ENCODE results near the gene MACROD2.

Gene MACROD2

GRCh38 chr20:15222502-15223330 lies 1227.4 kb downstream of the MACROD2 start:
- no peak overlapping the region for H3K27ac Mint-ChIP-seq
- no peaks in the 10 kb centered on the region for H3K36me3 Mint-ChIP-seq (ENCODE audit: low read depth)
- no peak overlapping the region for H3K4me3 Mint-ChIP-seq
- H3K27me3 Mint-ChIP-seq (ENCODE audit: low read depth): no peaks in the 10 kb centered on the region
- no peaks in the 10 kb centered on the region for H3K4me1 Mint-ChIP-seq (ENCODE audit: low read depth)
- H3K9me3 Mint-ChIP-seq: peaks cover 30% of the 10 kb centered on the region

GRCh38 chr20:15224199-15224598 lies 1228.9 kb downstream of the MACROD2 start:
- H3K27me3 Mint-ChIP-seq (ENCODE audit: low read depth): no peaks in the 10 kb centered on the region
- H3K4me1 Mint-ChIP-seq (ENCODE audit: low read depth): no peaks in the 10 kb centered on the region
- H3K9me3 Mint-ChIP-seq: peaks cover 26% of the 10 kb centered on the region
- H3K27ac Mint-ChIP-seq: no peak overlapping the region
- H3K4me3 Mint-ChIP-seq: no peak overlapping the region
- no peaks in the 10 kb centered on the region for H3K36me3 Mint-ChIP-seq (ENCODE audit: low read depth)

GRCh38 chr20:15227102-15227501 lies 1231.8 kb downstream of the MACROD2 start:
- Mint-ChIP-seq H3K27ac (no peak overlapping the region), H3K36me3 (ENCODE audit: low read depth) (no peaks in the 10 kb centered on the region), H3K4me3 (no peak overlapping the region), H3K27me3 (ENCODE audit: low read depth) (no peaks in the 10 kb centered on the region), H3K4me1 (ENCODE audit: low read depth) (no peaks in the 10 kb centered on the region), H3K9me3 (peaks cover 16% of the 10 kb centered on the region)

GRCh38 chr20:15232243-15232642 lies 1236.9 kb downstream of the MACROD2 start:
- H3K4me1 Mint-ChIP-seq (ENCODE audit: low read depth): peaks cover 4% of the 10 kb centered on the region
- no peaks in the 10 kb centered on the region for H3K27me3 Mint-ChIP-seq (ENCODE audit: low read depth)
- H3K27ac Mint-ChIP-seq: no peak overlapping the region
- peaks cover 4% of the 10 kb centered on the region for H3K9me3 Mint-ChIP-seq
- no peaks in the 10 kb centered on the region for H3K36me3 Mint-ChIP-seq (ENCODE audit: low read depth)
- no peak overlapping the region for H3K4me3 Mint-ChIP-seq

GRCh38 chr20:15235471-15236198 lies 1240.3 kb downstream of the MACROD2 start:
- Mint-ChIP-seq H3K27me3 (ENCODE audit: low read depth) (no peaks in the 10 kb centered on the region), H3K9me3 (peaks cover 4% of the 10 kb centered on the region), H3K4me1 (ENCODE audit: low read depth) (peaks cover 4% of the 10 kb centered on the region), H3K4me3 (no peak overlapping the region), H3K27ac (no peak overlapping the region), H3K36me3 (ENCODE audit: low read depth) (no peaks in the 10 kb centered on the region)

GRCh38 chr20:15236812-15237211 lies 1241.5 kb downstream of the MACROD2 start:
- Mint-ChIP-seq H3K27ac (no peak overlapping the region), H3K4me3 (no peak overlapping the region), H3K27me3 (ENCODE audit: low read depth) (no peaks in the 10 kb centered on the region), H3K4me1 (ENCODE audit: low read depth) (peaks cover 4% of the 10 kb centered on the region), H3K9me3 (peaks cover 4% of the 10 kb centered on the region), H3K36me3 (ENCODE audit: low read depth) (no peaks in the 10 kb centered on the region)

- H3K27ac Mint-ChIP-seq: no peak overlapping the region
- peaks cover 4% of the 10 kb centered on the region for H3K4me1 Mint-ChIP-seq (ENCODE audit: low read depth)
- no peak overlapping the region for H3K4me3 Mint-ChIP-seq
- H3K36me3 Mint-ChIP-seq (ENCODE audit: low read depth): no peaks in the 10 kb centered on the region
- no peaks in the 10 kb centered on the region for H3K27me3 Mint-ChIP-seq (ENCODE audit: low read depth)
- no peaks in the 10 kb centered on the region for H3K9me3 Mint-ChIP-seq
Observed at GRCh38 chr20:15239542-15240206, 1244.4 kb downstream of the MACROD2 start.

- no peak overlapping the region for H3K27ac Mint-ChIP-seq
- no peaks in the 10 kb centered on the region for H3K27me3 Mint-ChIP-seq (ENCODE audit: low read depth)
- H3K4me3 Mint-ChIP-seq: no peak overlapping the region
- H3K4me1 Mint-ChIP-seq (ENCODE audit: low read depth): peaks cover 4% of the 10 kb centered on the region
- no peaks in the 10 kb centered on the region for H3K9me3 Mint-ChIP-seq
- H3K36me3 Mint-ChIP-seq (ENCODE audit: low read depth): no peaks in the 10 kb centered on the region
Observed at GRCh38 chr20:15240801-15241200, 1245.5 kb downstream of the MACROD2 start.

GRCh38 chr20:15241681-15242080 lies 1246.4 kb downstream of the MACROD2 start:
- no peaks in the 10 kb centered on the region for H3K27me3 Mint-ChIP-seq (ENCODE audit: low read depth)
- no peaks in the 10 kb centered on the region for H3K36me3 Mint-ChIP-seq (ENCODE audit: low read depth)
- peaks cover 3% of the 10 kb centered on the region for H3K4me1 Mint-ChIP-seq (ENCODE audit: low read depth)
- no peaks in the 10 kb centered on the region for H3K9me3 Mint-ChIP-seq
- H3K27ac Mint-ChIP-seq: no peak overlapping the region
- no peak overlapping the region for H3K4me3 Mint-ChIP-seq

GRCh38 chr20:15242773-15243172 lies 1247.5 kb downstream of the MACROD2 start:
- H3K27me3 Mint-ChIP-seq (ENCODE audit: low read depth): no peaks in the 10 kb centered on the region
- H3K4me1 Mint-ChIP-seq (ENCODE audit: low read depth): no peaks in the 10 kb centered on the region
- H3K27ac Mint-ChIP-seq: no peak overlapping the region
- no peak overlapping the region for H3K4me3 Mint-ChIP-seq
- no peaks in the 10 kb centered on the region for H3K9me3 Mint-ChIP-seq
- H3K36me3 Mint-ChIP-seq (ENCODE audit: low read depth): no peaks in the 10 kb centered on the region

- Mint-ChIP-seq H3K4me3 (no peak overlapping the region), H3K27me3 (ENCODE audit: low read depth) (no peaks in the 10 kb centered on the region), H3K4me1 (ENCODE audit: low read depth) (no peaks in the 10 kb centered on the region), H3K9me3 (no peaks in the 10 kb centered on the region), H3K36me3 (ENCODE audit: low read depth) (no peaks in the 10 kb centered on the region), H3K27ac (no peak overlapping the region)
Observed at GRCh38 chr20:15245896-15246295, 1250.6 kb downstream of the MACROD2 start.

GRCh38 chr20:15248618-15249395 lies 1253.5 kb downstream of the MACROD2 start:
- H3K4me3 Mint-ChIP-seq: no peak overlapping the region
- H3K27me3 Mint-ChIP-seq (ENCODE audit: low read depth): no peaks in the 10 kb centered on the region
- H3K27ac Mint-ChIP-seq: no peak overlapping the region
- no peaks in the 10 kb centered on the region for H3K9me3 Mint-ChIP-seq
- H3K4me1 Mint-ChIP-seq (ENCODE audit: low read depth): no peaks in the 10 kb centered on the region
- H3K36me3 Mint-ChIP-seq (ENCODE audit: low read depth): no peaks in the 10 kb centered on the region

GRCh38 chr20:15251171-15251570 lies 1255.9 kb downstream of the MACROD2 start:
- H3K9me3 Mint-ChIP-seq: no peaks in the 10 kb centered on the region

GRCh38 chr20:15252304-15252703 lies 1257.0 kb downstream of the MACROD2 start:
- Mint-ChIP-seq H3K27ac (no peak overlapping the region), H3K4me3 (no peak overlapping the region), H3K36me3 (ENCODE audit: low read depth) (no peaks in the 10 kb centered on the region), H3K27me3 (ENCODE audit: low read depth) (no peaks in the 10 kb centered on the region), H3K4me1 (ENCODE audit: low read depth) (no peaks in the 10 kb centered on the region), H3K9me3 (no peaks in the 10 kb centered on the region)

More at GRCh38 chr20:15251171-15251570, 1255.9 kb downstream of the MACROD2 start:
- Mint-ChIP-seq H3K27ac (no peak overlapping the region), H3K4me3 (no peak overlapping the region), H3K27me3 (ENCODE audit: low read depth) (no peaks in the 10 kb centered on the region), H3K36me3 (ENCODE audit: low read depth) (no peaks in the 10 kb centered on the region), H3K4me1 (ENCODE audit: low read depth) (no peaks in the 10 kb centered on the region)
